ENCODE data around the gene HK3.

The HK3 gene

DNA sequence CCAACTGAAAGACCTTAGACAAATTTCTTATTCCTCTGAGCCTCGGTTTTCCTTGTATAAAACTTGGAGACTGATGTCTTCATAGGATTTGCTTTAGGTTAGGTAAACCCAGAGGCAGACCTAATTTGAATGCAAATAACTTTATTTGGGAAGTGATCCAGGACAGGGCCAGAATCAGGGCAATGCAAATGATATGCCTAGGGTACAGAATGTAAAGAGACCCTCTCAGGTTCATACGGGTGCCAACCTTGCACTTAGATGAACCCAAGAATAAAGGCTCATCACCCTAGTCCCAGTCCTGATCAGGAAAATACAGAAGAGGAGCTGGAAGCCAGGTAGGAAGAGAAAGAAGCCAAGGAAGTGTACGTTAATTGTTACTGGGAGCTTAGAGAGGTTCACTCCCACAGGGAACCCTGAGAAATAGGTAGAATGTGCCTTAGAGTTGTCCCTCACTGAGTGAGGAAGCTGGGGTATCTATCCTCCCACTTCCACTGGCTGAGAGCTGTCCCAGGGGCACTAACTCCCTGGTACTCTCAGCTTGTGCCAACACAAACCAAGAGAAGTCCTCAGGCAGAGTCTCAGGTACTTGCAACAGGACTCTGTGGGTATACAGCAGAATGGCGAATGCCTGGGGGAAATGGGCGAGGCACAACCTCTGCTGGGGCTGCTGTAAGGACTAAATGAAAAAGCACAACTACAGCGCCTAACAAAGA lies 3.1 kb upstream of the HK3 start:
- no peak for DNase-seq

DNA sequence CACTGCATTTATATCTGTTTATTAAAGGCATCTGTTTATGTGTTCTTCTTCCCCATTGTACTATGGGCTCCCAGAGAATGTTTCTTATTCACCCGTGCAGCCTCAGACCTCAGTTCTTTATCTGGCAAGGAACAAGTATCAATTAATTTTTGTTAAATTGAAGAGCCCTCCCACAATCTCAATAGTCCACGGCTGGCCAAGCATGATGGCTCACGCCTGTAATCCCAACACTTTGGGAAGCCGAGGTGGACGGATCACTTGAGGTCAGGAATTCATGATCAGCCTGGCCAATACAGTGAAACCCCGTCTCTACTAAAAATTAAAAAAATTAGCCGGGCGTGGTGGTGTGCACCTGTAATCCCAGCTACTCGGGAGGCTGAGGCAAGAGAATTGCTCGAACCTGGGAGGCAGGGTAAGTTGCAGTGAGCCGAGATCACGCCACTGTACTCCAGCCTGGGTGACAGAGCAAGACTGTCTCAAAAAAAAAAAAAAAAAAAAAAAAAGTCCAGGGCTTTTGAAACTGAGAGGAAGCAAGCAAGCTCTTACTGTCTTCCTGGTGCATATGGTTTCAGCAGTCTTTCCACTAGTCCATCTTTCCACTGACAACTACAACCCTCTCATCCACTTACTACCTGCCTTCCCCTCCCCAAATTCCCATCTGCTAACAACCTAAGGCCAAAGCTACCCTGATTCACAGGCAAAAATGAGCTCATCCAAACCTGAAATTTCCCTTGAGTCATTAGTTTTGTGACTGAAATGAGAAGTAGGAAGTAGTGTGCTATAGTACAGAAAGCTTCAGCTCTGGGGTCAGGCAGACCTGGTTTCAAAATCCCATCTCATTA lies 2.3 kb upstream of the HK3 start:
- no peak for DNase-seq

DNA sequence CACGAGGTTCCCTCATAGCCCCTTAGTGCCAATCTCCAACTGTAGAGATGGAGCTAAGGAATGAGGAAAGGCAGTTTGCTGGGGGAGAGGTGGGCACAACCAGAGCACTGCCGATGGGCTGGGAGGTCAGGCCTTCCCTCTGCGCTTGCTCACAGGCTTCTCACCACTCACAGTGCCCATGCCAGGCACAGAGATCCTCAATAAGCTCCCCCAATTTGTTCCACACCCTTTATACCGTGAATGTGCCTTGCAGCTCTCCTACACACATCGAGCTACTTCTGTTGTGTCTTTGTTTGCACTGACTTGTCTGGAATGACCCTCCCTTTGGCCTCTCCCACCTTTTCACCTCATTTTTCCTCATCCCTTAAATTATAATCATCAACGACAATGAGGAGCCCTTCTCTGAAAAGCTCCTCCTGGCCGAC lies 1.6 kb upstream of the HK3 start:
- no peak for DNase-seq

DNA sequence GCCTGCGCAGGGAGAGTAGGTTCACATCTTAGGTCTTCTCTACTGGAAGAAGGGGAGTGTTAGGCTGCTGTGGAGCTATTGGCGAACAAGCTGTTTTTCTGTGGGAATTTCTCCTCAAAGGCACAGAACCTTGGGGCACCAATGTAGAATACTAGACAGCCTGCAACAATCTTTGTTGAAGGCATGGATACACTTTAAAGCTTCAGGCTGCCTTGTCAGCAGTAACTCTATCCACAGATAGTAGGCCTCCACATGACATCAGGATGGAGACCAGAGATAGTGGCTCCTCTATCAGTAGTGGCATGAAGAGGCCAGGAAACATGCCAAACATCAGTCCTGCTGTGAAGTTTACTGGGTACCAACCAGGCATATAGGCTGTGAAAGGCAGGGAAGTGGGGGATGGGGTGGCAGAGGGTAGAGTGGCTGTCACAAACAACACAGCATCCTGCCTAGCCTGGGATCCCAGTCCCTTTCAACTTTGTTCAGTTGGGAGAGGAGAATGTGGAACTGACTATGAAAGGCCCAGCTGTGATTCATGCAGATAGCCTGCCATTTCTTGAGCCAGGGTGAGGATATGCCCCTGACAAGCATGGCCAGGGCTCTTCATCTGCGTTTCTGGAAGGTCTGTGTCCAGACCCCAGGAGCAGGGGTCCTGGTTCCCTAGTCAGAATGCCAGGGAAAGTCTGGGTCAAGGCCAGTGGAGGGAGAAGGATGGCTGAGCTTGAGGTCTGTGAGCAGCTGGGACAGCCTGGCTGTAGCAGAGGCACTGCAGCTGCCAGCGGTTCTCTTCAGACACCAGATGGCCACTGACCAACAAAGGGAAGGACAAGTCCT lies 1.0 kb upstream of the HK3 start:
- DNase-seq: no peak

DNA sequence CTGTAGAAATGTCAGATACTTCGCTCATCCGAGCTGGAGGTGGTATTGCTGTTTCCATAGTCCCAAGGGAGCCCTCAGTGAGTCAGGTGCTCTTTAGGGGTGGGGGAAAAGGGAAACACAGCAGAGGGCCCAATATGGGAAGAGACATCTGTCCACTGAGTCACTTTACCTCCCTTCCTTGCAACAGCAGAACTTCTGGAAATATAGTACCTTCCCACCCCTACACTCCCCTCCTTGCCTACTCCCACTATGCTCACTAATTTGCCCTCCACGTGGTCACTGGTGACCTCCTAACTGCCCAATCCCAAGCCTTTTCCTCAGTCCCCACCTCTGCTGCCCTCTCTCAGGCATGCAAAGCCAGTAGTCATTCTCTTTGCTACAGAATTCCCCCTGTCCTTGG lies 1.9 kb downstream of the HK3 start:
- no peak for DNase-seq

DNA sequence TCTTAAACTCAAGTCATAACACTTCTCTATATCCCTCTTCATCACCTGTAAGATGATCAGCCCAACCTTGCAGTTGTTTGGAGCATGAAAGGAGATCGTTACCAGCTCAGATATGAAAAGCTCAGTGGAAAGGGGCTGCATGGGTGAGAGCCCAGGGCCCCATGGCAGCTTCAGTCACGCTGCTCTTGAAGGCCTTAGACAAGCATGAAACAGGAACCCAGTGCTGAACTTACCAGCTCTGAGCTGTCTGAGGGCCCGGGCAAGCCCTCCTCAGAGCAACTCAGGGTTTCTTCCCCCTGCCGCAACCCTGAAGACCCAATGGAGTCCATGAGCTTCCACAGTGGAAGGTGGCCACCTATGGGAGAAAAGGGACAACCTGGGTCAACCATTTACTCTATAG lies 3.3 kb downstream of the HK3 start:
- no peak for DNase-seq

DNA sequence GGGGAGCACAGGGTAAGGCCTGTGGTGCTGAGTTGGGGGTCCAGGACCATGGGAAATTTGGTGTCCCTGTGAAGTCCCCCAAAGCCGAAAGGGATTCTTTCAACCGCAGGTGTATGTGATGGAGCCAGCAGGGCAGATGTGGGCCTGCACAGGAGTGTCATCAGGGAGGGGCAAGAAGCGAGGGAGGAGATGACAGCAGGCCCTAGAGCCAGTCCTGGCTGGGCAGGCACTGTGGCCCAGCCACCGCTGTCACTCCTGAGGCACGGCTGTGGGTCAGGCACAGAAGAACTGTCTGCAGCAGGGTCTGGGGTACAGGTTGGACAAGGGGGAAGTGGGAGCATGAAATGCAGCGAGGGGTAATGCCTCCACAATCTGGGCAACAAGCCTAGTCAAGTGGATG lies 4.8 kb downstream of the HK3 start:
- DNase-seq: no peak

DNA sequence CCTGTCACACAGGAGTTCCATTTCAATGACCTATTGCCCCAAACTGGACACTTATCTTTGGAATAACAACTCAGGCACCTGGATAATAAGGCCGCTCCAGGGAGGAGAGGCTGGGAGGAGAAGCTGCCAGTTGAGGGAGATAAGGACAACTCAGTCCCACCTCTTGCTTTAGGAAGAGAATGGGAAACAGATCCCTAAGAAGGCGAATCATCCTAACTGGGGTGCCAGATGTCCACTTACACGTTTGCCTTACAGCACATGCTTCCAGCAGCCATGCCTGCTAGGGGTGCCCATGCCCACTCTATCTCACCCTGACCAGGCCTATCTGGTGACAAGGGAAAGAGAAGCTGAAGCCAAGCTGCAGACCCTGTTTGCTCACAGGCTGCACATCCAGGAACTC lies 6.5 kb downstream of the HK3 start:
- no peak for DNase-seq

DNA sequence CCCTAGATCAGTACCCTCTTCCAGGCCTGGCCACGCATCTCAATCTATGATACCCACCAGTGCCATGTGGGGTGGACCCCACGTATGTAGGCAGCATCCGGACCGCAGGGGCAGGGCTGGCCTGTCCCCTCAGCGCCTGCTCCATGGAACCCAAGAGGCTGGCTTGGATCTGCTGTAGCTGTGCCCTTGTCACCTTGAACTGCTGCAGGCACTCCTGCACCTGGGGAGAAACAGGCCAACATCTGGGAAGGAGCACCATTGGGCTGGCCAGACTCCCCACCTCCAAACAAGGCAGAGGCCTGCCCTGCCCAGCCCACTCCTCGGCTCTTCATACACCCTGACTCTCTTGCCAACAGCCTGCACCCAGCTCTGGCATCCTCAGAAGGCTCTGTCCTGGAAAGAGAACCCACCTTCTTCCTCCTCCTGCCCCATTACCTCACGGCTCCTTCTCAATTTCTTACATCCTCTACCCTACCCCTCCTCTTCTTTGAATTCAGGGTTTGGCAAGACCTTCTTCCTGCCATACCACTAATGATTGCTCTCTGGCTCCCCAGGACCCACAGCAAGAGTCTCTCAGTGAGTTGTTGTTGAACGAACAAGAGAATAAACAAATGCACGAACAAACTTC lies 7.7 kb downstream of the HK3 start:
- DNase-seq: no peak

DNA sequence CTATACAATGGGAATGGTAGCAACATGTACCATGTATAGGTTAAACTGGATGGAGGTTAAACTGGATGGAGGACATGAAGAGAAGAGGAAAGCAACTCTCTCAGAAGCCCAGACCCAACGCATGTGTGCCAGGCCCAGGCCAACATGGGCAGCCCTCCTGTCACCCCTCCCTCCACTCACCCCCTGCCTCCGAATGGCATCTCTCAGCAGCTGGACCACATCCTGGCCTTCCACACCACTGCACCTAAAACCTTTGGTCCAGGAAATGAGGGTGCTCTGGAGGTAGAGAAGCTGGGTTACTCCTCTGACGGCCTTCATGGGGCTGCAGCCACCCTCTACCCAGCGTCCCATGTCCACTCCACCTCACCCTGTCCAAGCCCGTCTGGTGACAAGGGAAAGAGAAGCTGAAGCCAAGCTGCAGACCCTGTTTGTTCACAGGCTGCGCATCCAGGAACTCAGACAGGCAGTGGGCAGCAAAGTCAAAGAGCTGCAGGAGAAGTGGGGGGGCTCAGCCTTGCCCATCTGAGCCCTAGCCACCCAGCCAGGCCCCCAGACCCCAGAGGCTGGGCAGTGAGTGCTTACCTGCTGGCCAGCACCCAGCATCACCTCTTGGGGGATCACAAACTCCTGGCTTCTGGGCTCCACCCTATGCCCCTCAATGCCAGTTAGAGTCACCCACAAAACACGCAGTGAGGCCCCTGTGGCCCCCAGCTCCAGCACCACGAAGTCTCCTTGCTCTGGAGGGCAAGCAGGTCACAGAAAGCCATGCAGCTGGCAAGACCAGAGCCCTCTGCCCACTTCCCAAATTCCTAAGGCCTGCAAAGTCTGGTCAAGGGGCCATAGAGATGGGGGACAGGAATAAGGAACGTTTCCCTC lies 8.5 kb downstream of the HK3 start:
- no peak for DNase-seq

DNA sequence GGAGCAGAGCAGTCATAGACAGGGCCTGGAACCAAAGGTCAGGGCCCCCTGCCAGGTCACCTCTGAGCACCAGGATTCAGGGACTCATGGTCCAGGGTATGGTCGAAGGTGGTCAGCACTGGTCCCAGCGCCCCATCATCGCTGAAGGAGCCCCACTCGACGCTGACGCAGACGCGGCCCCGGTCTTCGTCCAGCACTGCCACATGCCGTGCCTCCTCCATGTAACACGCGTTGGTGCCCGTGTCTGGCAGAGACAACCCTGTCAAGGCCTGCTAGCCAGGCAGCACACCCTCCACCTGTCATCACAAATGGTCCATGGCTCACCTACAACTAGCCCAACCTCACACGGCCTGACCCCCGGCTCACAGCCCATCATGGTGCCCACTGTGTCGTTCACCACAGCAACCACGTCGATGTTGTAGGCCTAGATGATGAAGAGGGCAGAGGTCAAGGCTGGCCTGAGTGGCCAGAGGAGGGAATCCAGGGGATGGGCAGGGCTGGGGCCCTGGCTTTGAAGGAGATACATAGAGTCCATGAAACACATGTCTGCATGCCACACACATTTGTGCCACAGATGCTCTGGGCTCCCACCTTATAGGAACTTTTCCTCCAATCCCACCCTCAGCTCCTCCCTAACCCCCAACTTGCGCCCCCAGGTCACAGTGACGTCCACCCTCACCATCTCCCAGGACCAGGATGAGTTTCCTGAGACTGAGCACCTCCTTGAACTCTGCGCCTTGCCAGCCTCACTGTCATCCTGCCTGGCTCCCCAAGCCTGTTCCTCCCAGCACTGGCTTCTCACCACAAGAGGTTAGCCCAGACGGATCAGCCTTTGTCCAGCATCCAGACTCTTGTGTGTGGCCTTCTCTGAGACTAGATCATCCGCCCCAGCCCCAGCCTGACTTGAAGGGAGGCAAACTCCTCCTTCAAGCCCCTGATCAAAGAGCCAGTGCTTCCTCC lies 9.5 kb downstream of the HK3 start:
- no peak for DNase-seq

DNA sequence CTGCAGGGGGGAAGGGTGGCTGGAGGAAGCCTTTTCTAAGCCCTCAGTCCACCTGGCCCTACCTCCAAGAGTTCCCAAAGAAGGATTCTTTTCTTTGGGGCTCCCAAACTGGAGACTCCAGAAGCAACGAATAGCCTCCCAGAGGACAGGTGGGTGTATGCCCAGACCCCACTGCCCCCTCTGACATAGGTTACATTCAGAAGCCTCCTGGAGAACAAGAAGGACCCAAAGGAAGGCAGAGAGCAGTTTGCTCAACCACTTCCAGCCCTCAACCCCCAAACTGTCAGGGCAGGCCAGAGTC lies 10.3 kb downstream of the HK3 start:
- DNase-seq: no peak

DNA sequence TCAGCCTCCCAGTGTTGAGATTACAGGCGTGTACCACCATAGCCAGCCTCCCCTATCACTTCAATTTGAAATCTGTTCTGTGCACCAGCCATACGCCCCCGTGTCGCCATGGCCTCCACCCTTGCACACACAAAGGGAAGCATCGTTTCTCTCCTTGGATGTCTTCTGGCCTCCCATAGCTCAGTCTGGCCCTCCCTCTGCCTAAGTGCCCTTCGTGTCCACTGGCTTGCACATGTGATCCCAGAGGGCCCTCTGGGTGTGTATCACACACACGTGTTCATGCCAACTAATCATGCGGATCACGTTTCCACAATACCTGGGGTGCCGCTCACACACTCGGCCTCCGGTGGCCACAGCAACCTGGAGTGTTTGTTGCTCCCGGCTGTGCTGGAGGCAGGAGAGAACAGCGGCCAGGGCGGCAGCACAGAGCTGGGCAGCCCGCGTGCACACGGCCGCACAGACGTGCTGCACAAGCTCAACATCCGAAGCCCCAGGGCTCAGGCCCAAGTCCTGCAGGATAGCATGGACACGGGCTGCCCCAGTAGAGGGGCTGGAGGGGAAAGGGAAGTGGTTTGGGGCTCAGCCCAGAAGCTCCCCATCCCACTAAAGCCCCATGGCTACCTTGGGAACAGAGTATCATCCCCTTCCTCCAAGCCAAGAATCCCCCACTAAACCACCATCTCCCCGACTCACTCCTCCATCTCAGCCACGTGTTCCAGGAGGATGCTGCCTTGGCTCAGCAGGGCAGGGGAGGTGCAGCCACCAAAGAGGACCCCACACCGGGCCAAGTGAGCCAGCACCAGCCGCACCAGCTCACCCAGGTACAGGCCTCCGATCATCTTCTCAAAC lies 10.9 kb downstream of the HK3 start:
- DNase-seq: no peak

DNA sequence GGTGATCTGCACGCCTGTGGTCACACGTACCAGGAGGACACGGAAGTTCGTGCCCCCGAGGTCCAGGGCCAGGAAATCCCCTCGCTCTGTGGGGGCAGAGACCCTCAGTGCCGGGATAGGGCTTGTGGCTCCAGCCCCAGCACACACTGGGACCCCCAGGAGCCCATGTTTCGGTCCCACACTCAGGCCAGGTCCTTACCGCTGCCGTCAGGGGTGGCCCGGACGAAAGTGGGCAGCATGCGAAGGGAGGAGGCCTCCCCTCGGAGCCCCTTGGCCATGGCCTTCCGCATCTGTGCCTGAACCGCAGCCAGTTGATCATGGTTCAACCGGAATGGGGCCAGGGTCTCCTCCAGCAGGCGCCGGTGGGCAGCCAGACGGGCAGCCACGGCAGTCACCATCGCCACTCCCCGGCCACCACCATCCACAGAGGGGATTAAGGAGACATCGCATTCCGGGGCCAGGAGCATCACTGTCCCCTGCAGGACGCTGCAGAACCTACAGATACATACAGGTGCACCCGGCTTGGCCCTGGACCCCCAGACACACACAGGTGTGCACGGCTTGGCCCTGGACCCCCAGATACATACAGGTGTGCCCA lies 11.8 kb downstream of the HK3 start:
- DNase-seq: no peak

DNA sequence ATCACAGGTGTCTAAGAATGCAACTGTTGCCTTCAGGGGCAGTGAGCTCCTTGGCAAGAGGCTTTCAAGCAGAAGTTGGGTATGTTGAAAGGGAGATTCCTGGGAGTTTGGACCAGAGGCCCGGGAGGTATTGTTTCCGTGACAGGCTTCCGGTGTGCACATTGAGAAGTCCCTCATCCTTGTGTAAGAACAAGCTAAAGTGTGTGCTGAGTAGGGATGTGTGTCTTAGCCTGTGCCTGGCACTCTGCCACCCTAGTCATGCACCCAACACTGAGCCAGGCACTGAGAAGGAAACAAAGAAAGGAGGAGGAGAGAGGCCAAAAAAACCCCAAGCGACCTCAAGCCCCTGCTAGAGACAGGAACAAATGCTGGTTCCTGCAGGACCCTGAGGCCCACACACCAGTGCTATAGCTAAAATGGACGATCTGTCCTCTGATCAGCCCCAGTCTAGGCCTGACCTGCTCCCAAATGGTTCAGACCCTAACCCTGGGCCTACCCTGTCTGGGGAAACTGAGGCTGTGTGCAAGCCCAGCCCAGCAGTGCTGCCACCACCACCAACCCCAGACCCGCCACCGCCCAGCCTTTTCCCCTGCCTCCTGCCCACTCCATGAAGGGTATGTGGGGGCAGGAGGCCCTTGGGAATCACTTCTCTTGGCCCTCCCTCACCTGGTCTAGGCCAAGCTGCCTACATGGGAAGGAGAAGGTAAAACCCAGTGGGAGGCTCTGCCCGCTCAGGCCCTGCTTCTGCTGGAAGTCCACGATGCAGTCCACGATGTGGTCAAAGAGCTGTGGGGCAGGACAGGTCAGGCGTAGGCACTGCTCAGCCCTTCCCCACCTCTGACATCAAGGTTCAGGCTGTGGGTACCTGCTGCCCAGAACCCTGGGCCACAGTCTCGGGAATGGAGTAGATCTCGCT lies 12.6 kb downstream of the HK3 start:
- no peak for DNase-seq

DNA sequence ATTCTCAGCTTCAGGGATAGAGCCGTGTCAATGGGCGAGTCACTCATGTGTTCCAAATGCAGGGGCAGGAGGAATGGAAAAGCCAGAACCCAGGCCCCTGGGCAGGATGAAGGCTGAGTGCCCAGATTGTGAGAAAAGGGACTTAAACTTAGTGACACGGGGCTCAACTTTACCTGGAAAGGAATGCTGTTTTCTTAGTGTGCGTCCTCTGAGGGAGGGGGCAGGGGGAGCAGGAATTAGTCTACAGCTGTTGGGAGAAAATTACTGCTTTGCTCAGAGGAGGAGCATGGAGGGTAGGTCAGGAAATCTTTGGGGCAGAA lies 14.6 kb downstream of the HK3 start:
- no peak for DNase-seq

DNA sequence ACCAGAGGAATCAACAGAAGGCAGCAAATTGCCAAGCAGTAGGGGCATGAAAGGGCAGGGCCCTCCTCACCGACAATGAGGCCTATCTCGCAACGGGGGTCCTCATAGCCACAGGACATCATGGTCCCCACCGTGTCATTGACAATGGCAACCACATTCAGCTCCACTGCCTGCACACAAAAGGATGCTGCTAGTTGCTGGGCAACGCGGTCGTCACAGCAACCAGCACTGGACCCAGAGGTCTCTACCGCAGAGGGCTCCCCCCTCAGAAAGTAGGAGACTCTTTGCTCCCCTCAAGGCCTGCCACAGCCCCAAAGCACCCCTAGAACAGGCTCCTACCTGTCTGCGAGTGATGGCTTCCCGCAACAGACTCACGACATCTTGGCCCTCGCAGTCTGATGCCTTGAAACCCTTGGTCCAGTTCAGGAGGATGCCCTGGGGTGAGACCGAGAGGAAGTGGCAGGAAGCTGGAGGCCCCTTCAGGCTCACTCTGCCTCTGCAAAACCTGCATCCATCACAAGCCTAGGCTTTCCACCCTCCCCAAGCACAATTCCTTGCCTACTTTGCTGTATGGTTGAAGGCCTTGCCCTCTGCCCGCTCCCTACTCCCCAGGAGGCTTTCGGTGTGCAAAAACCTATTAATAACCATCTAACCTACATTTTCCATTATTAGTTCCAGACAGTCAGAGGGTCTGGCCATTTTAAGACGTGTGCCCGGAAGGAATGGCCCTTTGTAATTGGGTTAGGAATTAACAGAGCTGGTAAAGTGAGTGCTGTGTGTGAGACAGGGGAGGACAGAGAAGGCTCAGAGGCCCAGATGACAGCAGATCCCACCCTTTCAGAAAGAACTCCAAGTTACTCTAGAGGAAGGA lies 15.2 kb downstream of the HK3 start:
- no peak for DNase-seq

DNA sequence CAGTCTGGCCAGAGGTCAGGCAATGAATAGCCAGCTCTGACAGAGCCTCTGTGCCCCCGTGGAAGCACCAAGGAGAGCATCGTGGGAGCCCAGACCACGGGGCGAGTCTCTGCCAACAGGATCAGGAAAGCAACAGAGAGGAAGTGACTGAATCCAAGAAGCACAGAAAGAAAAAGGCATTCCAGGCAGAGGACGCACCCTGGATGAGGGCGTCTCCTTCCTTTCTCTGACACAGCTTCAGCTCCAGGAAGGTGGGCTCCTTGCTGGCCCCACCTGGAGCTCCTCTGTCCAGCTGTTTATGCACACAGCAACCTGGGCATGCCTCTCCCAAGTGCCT lies 16.6 kb downstream of the HK3 start:
- no peak for DNase-seq
